SH-SY5Y (cell line): ENCODE measurements around the gene KIFAP3.

ENCODE experiments used
- GATA2 ChIP-seq: IDR thresholded peaks from 2 replicates; pipeline ENCODE4 v1.6.1; 2011; ENCODE audit warnings: mild to moderate bottlenecking, low read depth, low read length
- GATA3 ChIP-seq: IDR thresholded peaks from 2 replicates; pipeline ENCODE4 v1.6.1; 2011; ENCODE audit warnings: low read depth, mild to moderate bottlenecking, low read length, moderate library complexity

- TF ChIP-seq GATA2 (no peak), GATA3 (no peak)
Observed at GRCh38 chr1:169964206-169964605, 110.3 kb downstream of the KIFAP3 start.
